RWPE1 (cell line): ENCODE results near the gene DRC7.

Experiments
- CTCF ChIA-PET: fragments of 350-600 bp; sonication (Branson Sonifier 250); formaldehyde crosslinking; extraction: SDS; loops from one replicate; lab custom pipeline; 2021; lab: Yijun Ruan, JAX
- POLR2A ChIA-PET: fragments of 400-600 bp; formaldehyde crosslinking; extraction: SDS; loops from one replicate; lab custom pipeline; 2020; ENCODE audit warnings: antibody characterized with exemption; ENCODE audit not compliant: low non-redundant PET; lab: Yijun Ruan, JAX
- DNase-seq: peaks from one replicate; pipeline ENCODE4 v3.0.0; 2012; ENCODE audit warnings: low spot score
- H3K27ac ChIP-seq: fragments of 450-650 bp; 2 replicates; pipeline ENCODE4 v1.5.1; 2017
- TF ChIP-seq, protein P1 (sequence below): fragments of 450-650 bp; conservative IDR thresholded peaks from 2 replicates; pipeline ENCODE4 v1.5.1; 2017; ENCODE audit warnings: low read depth, mild to moderate bottlenecking

Gene DRC7

DNA sequence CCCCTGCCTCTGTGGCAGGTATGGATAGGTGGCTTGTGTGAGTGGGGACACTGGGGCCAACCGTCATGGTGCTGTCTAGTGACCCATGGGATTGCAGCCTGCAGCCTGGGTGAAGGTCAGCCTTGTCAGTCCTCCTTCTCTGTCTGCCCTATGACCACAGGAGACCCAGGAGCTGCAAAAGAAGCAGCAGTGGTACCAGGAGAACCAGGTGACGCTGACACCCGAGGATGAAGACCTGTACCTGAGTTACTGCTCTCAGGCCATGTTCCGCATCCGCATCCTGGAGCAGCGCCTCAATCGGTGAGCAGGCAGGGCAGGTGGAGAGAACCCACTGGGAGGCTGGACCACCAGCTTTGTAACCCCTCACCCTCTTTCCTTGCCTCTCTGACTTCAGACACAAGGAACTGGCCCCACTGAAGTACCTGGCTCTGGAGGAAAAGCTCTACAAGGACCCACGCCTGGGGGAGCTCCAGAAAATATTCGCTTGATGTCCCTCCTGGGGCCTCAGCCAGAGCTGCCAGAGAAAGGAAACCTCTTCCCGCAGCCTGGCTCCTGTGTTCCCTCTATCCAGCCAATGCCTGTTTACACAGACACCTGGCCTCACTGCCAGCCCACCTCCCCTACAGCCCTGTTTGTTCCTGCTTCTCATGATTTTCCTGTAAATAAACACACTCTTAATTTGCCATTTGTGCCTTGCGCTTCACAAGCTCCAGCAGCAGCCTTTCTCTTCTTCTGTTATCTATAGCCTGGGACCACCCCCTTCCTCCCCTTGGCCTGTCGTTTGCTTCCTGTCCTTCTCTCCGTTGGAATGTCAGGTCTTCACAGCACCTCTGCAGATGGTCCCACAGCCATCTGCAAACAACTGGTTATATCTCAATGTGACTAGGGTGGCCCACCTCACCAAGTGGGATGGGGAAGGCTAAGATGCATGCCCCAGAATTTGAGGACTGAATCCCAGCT lies 36.4 kb downstream of the DRC7 start:
- TF ChIP-seq, protein P1, sequence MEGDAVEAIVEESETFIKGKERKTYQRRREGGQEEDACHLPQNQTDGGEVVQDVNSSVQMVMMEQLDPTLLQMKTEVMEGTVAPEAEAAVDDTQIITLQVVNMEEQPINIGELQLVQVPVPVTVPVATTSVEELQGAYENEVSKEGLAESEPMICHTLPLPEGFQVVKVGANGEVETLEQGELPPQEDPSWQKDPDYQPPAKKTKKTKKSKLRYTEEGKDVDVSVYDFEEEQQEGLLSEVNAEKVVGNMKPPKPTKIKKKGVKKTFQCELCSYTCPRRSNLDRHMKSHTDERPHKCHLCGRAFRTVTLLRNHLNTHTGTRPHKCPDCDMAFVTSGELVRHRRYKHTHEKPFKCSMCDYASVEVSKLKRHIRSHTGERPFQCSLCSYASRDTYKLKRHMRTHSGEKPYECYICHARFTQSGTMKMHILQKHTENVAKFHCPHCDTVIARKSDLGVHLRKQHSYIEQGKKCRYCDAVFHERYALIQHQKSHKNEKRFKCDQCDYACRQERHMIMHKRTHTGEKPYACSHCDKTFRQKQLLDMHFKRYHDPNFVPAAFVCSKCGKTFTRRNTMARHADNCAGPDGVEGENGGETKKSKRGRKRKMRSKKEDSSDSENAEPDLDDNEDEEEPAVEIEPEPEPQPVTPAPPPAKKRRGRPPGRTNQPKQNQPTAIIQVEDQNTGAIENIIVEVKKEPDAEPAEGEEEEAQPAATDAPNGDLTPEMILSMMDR = no peak
- no peak overlapping the region for H3K27ac ChIP-seq
- CTCF ChIA-PET = interaction anchor here (0.6 kb wide), 1 partner anchor 394 kb away, joined by 3 read pairs; no protein-coding TSS in a partner anchor
- POLR2A ChIA-PET = interaction anchor here (0.6 kb wide), 1 partner anchor 14 kb away, joined by 3 read pairs; no protein-coding TSS in a partner anchor
- DNase-seq = no peak

DNA sequence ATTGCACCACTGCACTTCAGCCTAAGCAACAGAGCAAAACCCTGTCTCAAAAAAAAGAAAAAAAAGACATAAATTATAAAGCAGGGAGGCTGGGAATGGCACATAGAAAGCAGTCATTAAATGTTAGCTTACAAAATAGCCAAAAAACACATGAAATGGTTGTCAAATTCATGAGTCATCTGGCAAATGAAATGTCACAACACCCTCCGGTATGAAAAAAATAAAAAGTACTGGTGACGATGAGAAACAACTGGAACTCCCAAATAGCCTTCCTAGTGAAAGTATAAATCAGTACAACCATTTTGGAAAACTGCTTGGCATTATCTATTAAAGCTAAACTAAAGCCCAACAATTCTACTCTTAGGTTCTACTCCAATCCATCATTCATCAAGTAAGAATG lies 37.4 kb downstream of the DRC7 start:
- H3K27ac ChIP-seq = no peak overlapping the region
- no peak for DNase-seq
- POLR2A ChIA-PET = no interaction called here
- CTCF ChIA-PET = interaction anchor here (0.6 kb wide), 1 partner anchor 105 kb away, joined by 3 read pairs; no protein-coding TSS in a partner anchor
- TF ChIP-seq, protein P1 = no peak

DNA sequence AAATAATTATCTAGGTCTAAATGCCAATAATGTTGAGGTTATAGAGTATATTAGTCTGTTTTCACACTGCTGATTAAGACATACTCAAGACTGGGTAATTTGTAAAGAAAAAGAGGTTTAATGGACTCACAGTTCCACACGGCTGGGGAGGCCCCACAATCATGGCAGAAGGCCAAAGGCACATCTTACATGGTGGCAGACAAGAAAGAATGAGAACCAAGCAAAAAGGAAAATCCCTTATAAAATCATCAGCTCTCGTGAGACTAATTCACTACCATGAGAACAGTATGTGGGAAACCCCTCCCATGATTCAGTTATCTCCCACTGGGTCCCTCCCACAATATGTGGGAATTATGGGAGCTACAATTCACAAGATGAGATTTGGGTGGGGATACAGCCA lies 38.1 kb downstream of the DRC7 start:
- DNase-seq = no peak
- POLR2A ChIA-PET = no interaction called here
- CTCF ChIA-PET = no interaction called here
- TF ChIP-seq, protein P1 = no peak
- no peak overlapping the region for H3K27ac ChIP-seq

DNA sequence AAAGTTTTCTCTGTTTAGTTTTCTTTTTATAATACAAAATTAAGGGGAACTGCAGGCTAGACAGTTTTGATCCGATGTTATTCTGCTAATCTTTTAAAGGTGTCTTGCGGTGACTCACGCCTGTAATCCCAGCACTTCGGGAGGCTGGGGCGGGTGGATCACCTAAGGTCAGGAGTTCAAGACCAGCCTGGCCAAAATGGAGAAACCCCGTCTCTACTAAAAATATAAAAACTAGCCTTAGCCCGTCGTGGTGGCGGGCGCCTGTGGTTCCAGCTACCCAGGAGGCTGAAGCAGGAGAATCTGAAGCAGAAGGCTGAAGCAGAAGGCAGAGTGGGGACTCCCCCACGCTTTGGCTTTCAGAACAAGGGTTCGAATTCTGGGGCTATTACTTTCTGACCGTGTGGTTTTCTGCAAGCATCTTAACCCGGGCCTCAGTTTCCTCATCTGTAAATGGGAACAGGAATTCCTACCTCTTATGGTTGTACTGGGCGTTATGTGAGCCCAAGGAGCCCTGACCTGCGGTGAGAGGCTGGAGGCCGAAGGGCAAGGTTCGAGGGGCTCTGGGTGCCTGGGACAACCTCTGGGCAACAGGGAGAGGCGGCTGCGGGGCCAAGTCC lies 39.8 kb downstream of the DRC7 start:
- ChIA-PET CTCF (interaction anchor here (0.7 to 2.7 kb wide), 4 partner anchors 72 to 159 kb away, joined by 3 to 13 read pairs (median 4); no protein-coding TSS in a partner anchor), POLR2A (interaction anchor here (0.6 to 0.7 kb wide), 3 partner anchors 163 to 376 kb away, joined by 3 to 4 read pairs (median 3); no protein-coding TSS in a partner anchor)
- DNase-seq = no peak
- H3K27ac ChIP-seq = peak overlapping the region; percentile 75
- TF ChIP-seq, protein P1 = no peak

DNA sequence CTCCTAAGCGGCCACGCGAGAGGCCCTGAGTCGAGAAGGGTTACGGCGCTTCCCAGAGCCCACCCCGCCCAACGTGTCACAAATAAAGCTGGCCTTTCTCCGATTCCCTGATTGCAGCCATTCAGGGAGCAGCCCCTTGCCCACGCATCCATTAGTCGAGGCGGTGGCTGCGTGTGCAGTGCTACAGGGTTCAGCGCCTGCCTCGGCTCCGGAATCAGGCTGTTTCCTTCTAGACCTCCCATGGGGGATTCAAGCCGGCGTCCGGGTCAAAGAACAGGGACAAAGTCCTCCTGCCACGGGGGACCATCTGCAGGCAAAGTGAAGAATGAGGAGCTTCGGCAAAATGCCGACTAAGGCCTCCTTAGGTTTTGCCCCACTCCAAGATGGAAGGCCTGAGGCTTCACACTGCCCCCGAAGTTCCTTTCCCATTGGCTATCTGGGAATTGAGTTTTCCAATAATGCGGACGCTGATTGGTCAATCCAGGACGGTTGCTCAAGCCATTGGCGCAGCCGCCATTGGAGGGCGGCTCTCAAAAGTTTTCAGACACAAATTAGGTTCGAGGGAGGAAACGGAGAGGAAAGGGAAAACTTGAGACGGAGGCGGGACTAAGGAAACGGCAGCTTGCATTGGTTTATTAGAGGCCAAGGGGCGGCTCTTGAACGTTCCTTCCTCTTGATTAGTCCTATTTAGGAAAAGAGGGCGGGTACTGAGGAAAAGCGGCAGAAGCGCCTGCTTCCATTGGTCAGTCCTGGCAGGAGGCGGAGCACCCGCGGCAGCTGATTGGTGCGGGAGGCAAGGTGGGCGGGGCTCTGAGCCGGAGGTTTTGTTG lies 40.5 kb downstream of the DRC7 start:
- POLR2A ChIA-PET = interaction anchor here (0.6 to 0.7 kb wide), 5 partner anchors 29 to 375 kb away, joined by 3 to 4 read pairs (median 4); no protein-coding TSS in a partner anchor
- peak; percentile 100 for DNase-seq
- TF ChIP-seq, protein P1 = no peak
- H3K27ac ChIP-seq = peak overlapping the region; percentile 75
- CTCF ChIA-PET = interaction anchor here (0.6 to 2.7 kb wide), 8 partner anchors 14 to 269 kb away, joined by 3 to 13 read pairs (median 5); no protein-coding TSS in a partner anchor
